ENCODE measurements around the gene HSPA12B. TPM values are rescaled to one million over a fixed set of nuclear protein-coding genes. Genes with fewer than 3 reads are reported as not detected.
A peak's percentile ranks its signal among the peaks of the same experiment; 100 is the strongest.

HSPA12B gene
- total RNA-seq, 1 experiment from 2014 or later: 6.3 TPM

- no peak for TF ChIP-seq USF2 (CRISPR knock-in tag; IDR thresholded peaks at IDR 0.05)
- TF ChIP-seq, protein P1, sequence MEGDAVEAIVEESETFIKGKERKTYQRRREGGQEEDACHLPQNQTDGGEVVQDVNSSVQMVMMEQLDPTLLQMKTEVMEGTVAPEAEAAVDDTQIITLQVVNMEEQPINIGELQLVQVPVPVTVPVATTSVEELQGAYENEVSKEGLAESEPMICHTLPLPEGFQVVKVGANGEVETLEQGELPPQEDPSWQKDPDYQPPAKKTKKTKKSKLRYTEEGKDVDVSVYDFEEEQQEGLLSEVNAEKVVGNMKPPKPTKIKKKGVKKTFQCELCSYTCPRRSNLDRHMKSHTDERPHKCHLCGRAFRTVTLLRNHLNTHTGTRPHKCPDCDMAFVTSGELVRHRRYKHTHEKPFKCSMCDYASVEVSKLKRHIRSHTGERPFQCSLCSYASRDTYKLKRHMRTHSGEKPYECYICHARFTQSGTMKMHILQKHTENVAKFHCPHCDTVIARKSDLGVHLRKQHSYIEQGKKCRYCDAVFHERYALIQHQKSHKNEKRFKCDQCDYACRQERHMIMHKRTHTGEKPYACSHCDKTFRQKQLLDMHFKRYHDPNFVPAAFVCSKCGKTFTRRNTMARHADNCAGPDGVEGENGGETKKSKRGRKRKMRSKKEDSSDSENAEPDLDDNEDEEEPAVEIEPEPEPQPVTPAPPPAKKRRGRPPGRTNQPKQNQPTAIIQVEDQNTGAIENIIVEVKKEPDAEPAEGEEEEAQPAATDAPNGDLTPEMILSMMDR (IDR thresholded peaks at IDR 0.05): no peak
These were observed 50.6 kb downstream of the HSPA12B start (continued) for GRCh38 chr20:3783068-3783489.

- ChIA-PET POLR2A (no interaction called here), CTCF (interaction anchor here (1.7 to 2.9 kb wide), 3 partner anchors 15 to 67 kb away, joined by 5 to 53 read pairs (median 16); partner anchors contain the start of gene ADISSP)
These were observed 51.2 kb downstream of the HSPA12B start for GRCh38 chr20:3783511-3784195.

DNA sequence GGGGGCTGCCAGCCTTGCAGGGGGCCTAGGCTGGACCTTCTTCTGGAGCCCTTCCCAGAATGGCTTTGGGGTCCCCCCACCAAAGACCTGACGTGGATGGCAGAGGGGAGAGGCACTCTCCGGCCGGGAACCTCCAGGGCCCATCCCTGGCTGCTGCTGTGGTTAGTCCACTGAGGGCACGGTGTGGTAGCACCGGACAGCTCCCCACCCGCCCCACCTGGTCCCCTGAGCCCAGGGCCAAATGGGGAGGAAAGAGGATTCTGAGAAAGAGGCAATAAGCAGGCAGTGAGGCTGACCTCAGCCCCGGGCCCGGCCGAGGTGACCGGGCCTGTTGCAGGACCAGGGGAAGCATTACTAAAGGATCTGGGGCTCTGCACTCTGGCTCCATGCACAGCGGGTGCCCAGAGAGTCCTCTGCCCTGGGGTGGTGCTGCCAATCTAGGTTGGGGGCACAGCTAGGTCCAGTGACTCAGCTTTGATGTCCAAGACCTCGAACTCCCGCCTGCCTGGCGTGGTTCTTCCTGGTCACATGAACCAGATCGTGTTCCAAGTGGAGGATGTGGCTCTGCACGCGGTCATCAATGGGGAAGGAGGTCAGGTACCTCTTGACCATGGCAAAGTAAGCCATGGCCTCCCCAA lies 51.9 kb downstream of the HSPA12B start:
- ChIA-PET CTCF (interaction anchor here (1.7 to 7.0 kb wide), 3 partner anchors 16 to 35 kb away, joined by 5 to 92 read pairs (median 36); partner anchors contain the start of genes ADISSP and AP5S1), POLR2A (no interaction called here)
- no peak overlapping the region for H3K27ac Mint-ChIP-seq
- H3K36me3 Mint-ChIP-seq: peaks cover 4% of the 10 kb centered on the region; the same call in 1 of the 2 replicates
- ATAC-seq (no peak), DNase-seq (ENCODE audit: low spot score) (no peak)
- H3K4me1 Mint-ChIP-seq: peaks cover 32% of the 10 kb centered on the region
- H3K27me3 Mint-ChIP-seq (ENCODE audit: low read depth): peaks cover 37% of the 10 kb centered on the region
- peak overlapping the region; percentile 52 for H3K4me3 Mint-ChIP-seq
- H3K9me3 Mint-ChIP-seq: no peaks in the 10 kb centered on the region
- TF ChIP-seq SOX15 (CRISPR knock-in tag; IDR thresholded peaks at IDR 0.05): no peak
- TF ChIP-seq ZNF138 (CRISPR knock-in tag; conservative IDR thresholded peaks at IDR 0.05): no peak
- TF ChIP-seq HMGA2 (CRISPR knock-in tag; IDR thresholded peaks at IDR 0.05): no peak
- no peak for TF ChIP-seq SMAD4 (CRISPR knock-in tag; IDR thresholded peaks at IDR 0.05)
- TF ChIP-seq PREB (CRISPR knock-in tag; IDR thresholded peaks at IDR 0.05; ENCODE audit: borderline replicate concordance): no peak

More at GRCh38 chr20:3783511-3784195, 51.2 kb downstream of the HSPA12B start:
- Mint-ChIP-seq H3K36me3 (peaks cover 4% of the 10 kb centered on the region; the same call in 1 of the 2 replicates), H3K4me3 (peak overlapping the region; percentile 16; the same call in 1 of the 2 replicates), H3K27ac (no peak overlapping the region), H3K27me3 (ENCODE audit: low read depth) (peaks cover 38% of the 10 kb centered on the region), H3K9me3 (no peaks in the 10 kb centered on the region), H3K4me1 (peaks cover 35% of the 10 kb centered on the region)
- TF ChIP-seq HMGA2 (CRISPR knock-in tag; IDR thresholded peaks at IDR 0.05): no peak
- TF ChIP-seq ETV6 (CRISPR knock-in tag; IDR thresholded peaks at IDR 0.05): no peak
- TF ChIP-seq, protein P2, sequence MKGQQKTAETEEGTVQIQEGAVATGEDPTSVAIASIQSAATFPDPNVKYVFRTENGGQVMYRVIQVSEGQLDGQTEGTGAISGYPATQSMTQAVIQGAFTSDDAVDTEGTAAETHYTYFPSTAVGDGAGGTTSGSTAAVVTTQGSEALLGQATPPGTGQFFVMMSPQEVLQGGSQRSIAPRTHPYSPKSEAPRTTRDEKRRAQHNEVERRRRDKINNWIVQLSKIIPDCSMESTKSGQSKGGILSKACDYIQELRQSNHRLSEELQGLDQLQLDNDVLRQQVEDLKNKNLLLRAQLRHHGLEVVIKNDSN (CRISPR knock-in tag; IDR thresholded peaks at IDR 0.05): no peak
- TF ChIP-seq, protein P3, sequence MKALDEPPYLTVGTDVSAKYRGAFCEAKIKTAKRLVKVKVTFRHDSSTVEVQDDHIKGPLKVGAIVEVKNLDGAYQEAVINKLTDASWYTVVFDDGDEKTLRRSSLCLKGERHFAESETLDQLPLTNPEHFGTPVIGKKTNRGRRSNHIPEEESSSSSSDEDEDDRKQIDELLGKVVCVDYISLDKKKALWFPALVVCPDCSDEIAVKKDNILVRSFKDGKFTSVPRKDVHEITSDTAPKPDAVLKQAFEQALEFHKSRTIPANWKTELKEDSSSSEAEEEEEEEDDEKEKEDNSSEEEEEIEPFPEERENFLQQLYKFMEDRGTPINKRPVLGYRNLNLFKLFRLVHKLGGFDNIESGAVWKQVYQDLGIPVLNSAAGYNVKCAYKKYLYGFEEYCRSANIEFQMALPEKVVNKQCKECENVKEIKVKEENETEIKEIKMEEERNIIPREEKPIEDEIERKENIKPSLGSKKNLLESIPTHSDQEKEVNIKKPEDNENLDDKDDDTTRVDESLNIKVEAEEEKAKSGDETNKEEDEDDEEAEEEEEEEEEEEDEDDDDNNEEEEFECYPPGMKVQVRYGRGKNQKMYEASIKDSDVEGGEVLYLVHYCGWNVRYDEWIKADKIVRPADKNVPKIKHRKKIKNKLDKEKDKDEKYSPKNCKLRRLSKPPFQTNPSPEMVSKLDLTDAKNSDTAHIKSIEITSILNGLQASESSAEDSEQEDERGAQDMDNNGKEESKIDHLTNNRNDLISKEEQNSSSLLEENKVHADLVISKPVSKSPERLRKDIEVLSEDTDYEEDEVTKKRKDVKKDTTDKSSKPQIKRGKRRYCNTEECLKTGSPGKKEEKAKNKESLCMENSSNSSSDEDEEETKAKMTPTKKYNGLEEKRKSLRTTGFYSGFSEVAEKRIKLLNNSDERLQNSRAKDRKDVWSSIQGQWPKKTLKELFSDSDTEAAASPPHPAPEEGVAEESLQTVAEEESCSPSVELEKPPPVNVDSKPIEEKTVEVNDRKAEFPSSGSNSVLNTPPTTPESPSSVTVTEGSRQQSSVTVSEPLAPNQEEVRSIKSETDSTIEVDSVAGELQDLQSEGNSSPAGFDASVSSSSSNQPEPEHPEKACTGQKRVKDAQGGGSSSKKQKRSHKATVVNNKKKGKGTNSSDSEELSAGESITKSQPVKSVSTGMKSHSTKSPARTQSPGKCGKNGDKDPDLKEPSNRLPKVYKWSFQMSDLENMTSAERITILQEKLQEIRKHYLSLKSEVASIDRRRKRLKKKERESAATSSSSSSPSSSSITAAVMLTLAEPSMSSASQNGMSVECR (CRISPR knock-in tag; IDR thresholded peaks at IDR 0.05; ENCODE audit: borderline replicate concordance): no peak
- no peak for TF ChIP-seq NFYB (CRISPR knock-in tag; conservative IDR thresholded peaks at IDR 0.05; ENCODE audit: low read depth)
- TF ChIP-seq TP53 (CRISPR knock-in tag; IDR thresholded peaks at IDR 0.05): no peak
- no peak for TF ChIP-seq TCF7 (CRISPR knock-in tag; IDR thresholded peaks at IDR 0.05; ENCODE audit: low read depth)
- no peak for ATAC-seq
- no peak for DNase-seq (ENCODE audit: low spot score)
